SK-N-SH treated with all-trans-retinoic acid at 6 μM for 48 hours (cell line): Measurements from ENCODE around the gene PCBP1.
"Not testable (repeated sequence)": the region's sequence is repeated elsewhere in the genome, so short reads cannot be mapped to it uniquely, and the experiment has no call there.

Source experiments
- ATAC-seq: fragments of 200-7000 bp; cut with Tn5 transposase; 3 replicates; pipeline ENCODE4 v1.9.1; 2020; ENCODE audit warnings: mild to moderate bottlenecking, moderate library complexity
- ARNTL ChIP-seq: fragments of 450-650 bp; formaldehyde crosslinking; IDR thresholded peaks from 2 replicates; pipeline ENCODE4 v1.5.0; 2020; ENCODE audit warnings: low read depth, mild to moderate bottlenecking, moderate library complexity, borderline replicate concordance
- BACH2 ChIP-seq: fragments of 250-450 bp; sonication (Bioruptor Pico); IDR thresholded peaks from 2 replicates; pipeline ENCODE4 v1.9.0; 2021; ENCODE audit warnings: mild to moderate bottlenecking, borderline replicate concordance
- CSDC2 ChIP-seq: fragments of 250-450 bp; sonication (Bioruptor Pico); IDR thresholded peaks from 2 replicates; pipeline ENCODE4 v1.5.0; 2020; ENCODE audit warnings: mild to moderate bottlenecking, moderate library complexity
- CSRNP3 ChIP-seq: fragments of 250-450 bp; sonication (Bioruptor Pico); IDR thresholded peaks from 2 replicates; pipeline ENCODE4 v1.5.1; 2021; ENCODE audit warnings: mild to moderate bottlenecking, moderate library complexity
- ISL1 ChIP-seq: fragments of 250-450 bp; sonication (Bioruptor Pico); IDR thresholded peaks from 2 replicates; pipeline ENCODE4 v2.1.2; 2022; ENCODE audit warnings: mild to moderate bottlenecking, moderate library complexity
- POU6F1 ChIP-seq: fragments of 250-450 bp; sonication (Bioruptor Pico); IDR thresholded peaks from 2 replicates; pipeline ENCODE4 v1.8.0; 2021; ENCODE audit warnings: low read depth, mild to moderate bottlenecking, moderate library complexity, borderline replicate concordance
- SNAI2 ChIP-seq: fragments of 250-450 bp; sonication (Bioruptor Pico); IDR thresholded peaks from 2 replicates; pipeline ENCODE4 v1.5.0; 2020; ENCODE audit warnings: mild to moderate bottlenecking, moderate library complexity
- TCF4 ChIP-seq: fragments of 250-450 bp; sonication (Bioruptor Pico); IDR thresholded peaks from 2 replicates; pipeline ENCODE4 v1.8.0; 2021; ENCODE audit warnings: mild to moderate bottlenecking, moderate library complexity, borderline replicate concordance
- TOX ChIP-seq: fragments of 250-450 bp; sonication (Bioruptor Pico); IDR thresholded peaks from 2 replicates; pipeline ENCODE4 v1.8.0; 2021; ENCODE audit warnings: mild to moderate bottlenecking, moderate library complexity, borderline replicate concordance
- TSHZ2 ChIP-seq: fragments of 250-450 bp; sonication (Bioruptor Pico); IDR thresholded peaks from 2 replicates; pipeline ENCODE4 v1.5.0; 2020; ENCODE audit warnings: mild to moderate bottlenecking, moderate library complexity
- ZC3H10 ChIP-seq: fragments of 250-450 bp; sonication (Bioruptor Pico); IDR thresholded peaks from 2 replicates; pipeline ENCODE4 v1.5.1; 2021; ENCODE audit warnings: mild to moderate bottlenecking, moderate library complexity
- ZFP3 ChIP-seq: fragments of 250-450 bp; sonication (Bioruptor Pico); IDR thresholded peaks from 2 replicates; pipeline ENCODE4 v1.5.0; 2020; ENCODE audit warnings: mild to moderate bottlenecking, moderate library complexity
- ZFP30 ChIP-seq: fragments of 450-650 bp; formaldehyde crosslinking; IDR thresholded peaks from 2 replicates; pipeline ENCODE4 v1.5.0; 2022; ENCODE audit warnings: mild to moderate bottlenecking, moderate library complexity
- ZNF565 ChIP-seq: fragments of 450-650 bp; formaldehyde crosslinking; conservative IDR thresholded peaks from 2 replicates; pipeline ENCODE4 v1.5.0; 2020; ENCODE audit warnings: low read depth, mild to moderate bottlenecking, moderate library complexity
- ZNF70 ChIP-seq: fragments of 450-650 bp; formaldehyde crosslinking; IDR thresholded peaks from 2 replicates; pipeline ENCODE4 v1.5.0; 2020; ENCODE audit warnings: mild to moderate bottlenecking, moderate library complexity
- ZNF8 ChIP-seq: fragments of 450-650 bp; formaldehyde crosslinking; IDR thresholded peaks from 2 replicates; pipeline ENCODE4 v1.5.0; 2020; ENCODE audit warnings: mild to moderate bottlenecking, moderate library complexity

PCBP1 gene

GRCh38 chr2:70091816-70092215 lies 4.5 kb downstream of the PCBP1 start (continued):
- TF ChIP-seq BACH2 (no peak), POU6F1 (no peak), ZFP3 (CRISPR knock-in tag) (no peak), TSHZ2 (CRISPR knock-in tag) (no peak), ZNF565 (no peak), ZNF8 (no peak), ISL1 (no peak)

- ATAC-seq, result not testable (repeated sequence)
Observed at GRCh38 chr2:70092576-70093243, 5.4 kb downstream of the PCBP1 start.

- ATAC-seq, result no peak
- TF ChIP-seq CSDC2 (no peak), ZFP30 (CRISPR knock-in tag) (no peak), ZC3H10 (CRISPR knock-in tag) (no peak), ZNF70 (CRISPR knock-in tag) (no peak), ARNTL (CRISPR knock-in tag) (no peak), TSHZ2 (CRISPR knock-in tag) (no peak), TOX (CRISPR knock-in tag) (no peak), SNAI2 (CRISPR knock-in tag) (no peak), CSRNP3 (CRISPR knock-in tag) (no peak), ZFP3 (CRISPR knock-in tag) (no peak), POU6F1 (no peak)
Observed at GRCh38 chr2:70094171-70094977, 7.1 kb downstream of the PCBP1 start.

- no peak for ATAC-seq
- no peak for TF ChIP-seq TSHZ2 (CRISPR knock-in tag)
- TF ChIP-seq BACH2, result no peak
- TF ChIP-seq TCF4 (CRISPR knock-in tag), result no peak
- TF ChIP-seq, all 23 proteins: peak for 0
Observed at GRCh38 chr2:70094978-70095719, 7.9 kb downstream of the PCBP1 start.
